Measurements from ENCODE around the gene CFAP61.

GRCh38 chr20:20241976-20242375, 189.6 kb downstream of the CFAP61 start:
- TF ChIP-seq CTCF (IDR thresholded peaks at IDR 0.05; ENCODE audit: poor library complexity) (no peak), EZH2phosphoT487 (IDR thresholded peaks at IDR 0.05; ENCODE audit: low read depth, severe bottlenecking, unreplicated experiment) (no peak), EZH2 (IDR thresholded peaks at IDR 0.05; ENCODE audit: borderline replicate concordance) (no peak)
